ENCODE measurements around the gene PSMC3. TPM values are rescaled to one million over a fixed set of nuclear protein-coding genes. Genes with fewer than 3 reads are reported as not detected.

Gene PSMC3
- total and polyA plus RNA-seq, 9 of the 15 experiments (the other 6 are each of a cell fraction or from before 2014, with no cell fraction given), result 44.3 to 324 (median 240) TPM

GRCh38 chr11:47426062-47426956 lies at the start of gene PSMC3 (continued):
- TF ChIP-seq DIDO1 (tag; IDR thresholded peaks at IDR 0.05; ENCODE audit: low read depth), result peak; percentile 92
- TF ChIP-seq JUND (IDR thresholded peaks at IDR 0.05; ENCODE audit: borderline replicate concordance, low read depth, low read length), result 0 out of 2 replicates have a peak, but pooled peaks have one; percentile 30
- TF ChIP-seq JUND (tag; IDR thresholded peaks at IDR 0.05; ENCODE audit: borderline replicate concordance, low read depth, low read length), result 0 out of 3 replicates have a peak, but pooled peaks have one; percentile 63
- peak; percentile 34; the same call in 1 of the 2 replicates for TF ChIP-seq XRCC5 (IDR thresholded peaks at IDR 0.05; ENCODE audit: low read depth, low read length)
- 0 out of 2 replicates have a peak, but pooled peaks have one; percentile 27 for TF ChIP-seq GMEB1 (CRISPR knock-in tag; IDR thresholded peaks at IDR 0.05)
- TF ChIP-seq KLF1 (tag; IDR thresholded peaks at IDR 0.05), result 0 out of 2 replicates have a peak, but pooled peaks have one; percentile 13
- peak; percentile 68 to 70; a peak in 3 of 4 replicates for TF ChIP-seq SIX5 (IDR thresholded peaks at IDR 0.05; ENCODE audit: borderline replicate concordance in 1 of 2, insufficient read depth in 1 of 2, low read depth in 1 of 2, low read length in 2 of 2)
- TF ChIP-seq ETV5 (CRISPR knock-in tag; IDR thresholded peaks at IDR 0.05; ENCODE audit: low read depth), result peak; percentile 31; the same call in 1 of the 2 replicates
- peak; percentile 56 for TF ChIP-seq PKNOX1 (IDR thresholded peaks at IDR 0.05)
- TF ChIP-seq ZNF511 (CRISPR knock-in tag; IDR thresholded peaks at IDR 0.05), result peak; percentile 57; the same call in 1 of the 2 replicates
- peak; percentile 79; the same call in 1 of the 2 replicates for TF ChIP-seq TRIM28 (IDR thresholded peaks at IDR 0.05)
- no peak; the same call in 1 of the 2 replicates for TF ChIP-seq TCF3 (CRISPR knock-in tag; IDR thresholded peaks at IDR 0.05)
- TF ChIP-seq LARP7 (IDR thresholded peaks at IDR 0.05), result peak; percentile 94
- no peak for TF ChIP-seq TAF15 (IDR thresholded peaks at IDR 0.05; ENCODE audit: low read depth, low read length)
- peak; percentile 96 for TF ChIP-seq GABPB1 (CRISPR knock-in tag; IDR thresholded peaks at IDR 0.05)
- TF ChIP-seq NFYB (IDR thresholded peaks at IDR 0.05; ENCODE audit: extremely low read depth, insufficient read length), result peak; percentile 38
- no peak for TF ChIP-seq CHAMP1 (IDR thresholded peaks at IDR 0.05)
- peak; percentile 13; the same call in 1 of the 2 replicates for TF ChIP-seq FOXP4 (CRISPR knock-in tag; IDR thresholded peaks at IDR 0.05; ENCODE audit: borderline replicate concordance)
- TF ChIP-seq FOXA1 (IDR thresholded peaks at IDR 0.05; ENCODE audit: borderline replicate concordance), result no peak
